Tibial nerve (tissue), 3 donors: ENCODE measurements around the gene BCL7C.

Experiments used
- POLR2A ChIP-seq, 2 donors: fragments of 450-650 bp; IDR thresholded peaks; one replicate each; pipeline ENCODE4 v1.6.1; 2017; ENCODE audit warnings: antibody characterized with exemption in 2 of 2, mild to moderate bottlenecking in 2 of 2, moderate library complexity in 2 of 2
- TF ChIP-seq, protein P1 (sequence below), 5 experiments: fragments of 200-600 bp in 3 of 5; fragments of 450-650 bp in 2 of 5; sonication (generic) in 3 of 5; IDR thresholded peaks; one replicate each; pipeline ENCODE4 v1.5.1; 2016 to 2019; ENCODE audit warnings: antibody characterized with exemption in 5 of 5, mild to moderate bottlenecking in 3 of 5, moderate library complexity in 2 of 5

DNA sequence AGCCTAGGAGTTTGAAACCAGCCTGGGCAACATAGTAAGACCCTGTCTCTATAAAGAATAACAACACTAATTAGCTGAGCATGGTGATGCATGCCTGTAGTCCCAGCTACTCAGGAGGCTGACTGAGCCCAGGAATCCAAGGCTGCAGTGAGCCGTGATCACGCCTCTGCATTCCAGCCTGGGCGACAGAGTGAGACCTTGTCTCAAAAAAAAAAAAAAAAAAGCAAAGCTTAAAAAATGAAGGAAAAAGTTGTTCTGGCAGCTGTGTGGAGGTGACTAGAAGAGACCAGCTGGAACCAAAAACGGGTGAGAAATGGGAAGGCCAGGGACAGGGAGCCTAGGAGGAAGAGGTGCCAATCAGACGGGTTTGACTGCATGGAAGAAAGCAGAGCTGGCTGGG, 4.2 kb downstream of the BCL7C start:
- TF ChIP-seq, protein P1, sequence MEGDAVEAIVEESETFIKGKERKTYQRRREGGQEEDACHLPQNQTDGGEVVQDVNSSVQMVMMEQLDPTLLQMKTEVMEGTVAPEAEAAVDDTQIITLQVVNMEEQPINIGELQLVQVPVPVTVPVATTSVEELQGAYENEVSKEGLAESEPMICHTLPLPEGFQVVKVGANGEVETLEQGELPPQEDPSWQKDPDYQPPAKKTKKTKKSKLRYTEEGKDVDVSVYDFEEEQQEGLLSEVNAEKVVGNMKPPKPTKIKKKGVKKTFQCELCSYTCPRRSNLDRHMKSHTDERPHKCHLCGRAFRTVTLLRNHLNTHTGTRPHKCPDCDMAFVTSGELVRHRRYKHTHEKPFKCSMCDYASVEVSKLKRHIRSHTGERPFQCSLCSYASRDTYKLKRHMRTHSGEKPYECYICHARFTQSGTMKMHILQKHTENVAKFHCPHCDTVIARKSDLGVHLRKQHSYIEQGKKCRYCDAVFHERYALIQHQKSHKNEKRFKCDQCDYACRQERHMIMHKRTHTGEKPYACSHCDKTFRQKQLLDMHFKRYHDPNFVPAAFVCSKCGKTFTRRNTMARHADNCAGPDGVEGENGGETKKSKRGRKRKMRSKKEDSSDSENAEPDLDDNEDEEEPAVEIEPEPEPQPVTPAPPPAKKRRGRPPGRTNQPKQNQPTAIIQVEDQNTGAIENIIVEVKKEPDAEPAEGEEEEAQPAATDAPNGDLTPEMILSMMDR (IDR thresholded peaks at IDR 0.05): no peak
- no peak for TF ChIP-seq POLR2A (IDR thresholded peaks at IDR 0.05)
